Measurements from ENCODE around the gene TTC16. TPM values are rescaled to one million over a fixed set of nuclear protein-coding genes. Genes with fewer than 3 reads are reported as not detected.

TTC16 gene
- polyA plus RNA-seq, 1 donor from 2014 or later, result 0.11 TPM

DNA sequence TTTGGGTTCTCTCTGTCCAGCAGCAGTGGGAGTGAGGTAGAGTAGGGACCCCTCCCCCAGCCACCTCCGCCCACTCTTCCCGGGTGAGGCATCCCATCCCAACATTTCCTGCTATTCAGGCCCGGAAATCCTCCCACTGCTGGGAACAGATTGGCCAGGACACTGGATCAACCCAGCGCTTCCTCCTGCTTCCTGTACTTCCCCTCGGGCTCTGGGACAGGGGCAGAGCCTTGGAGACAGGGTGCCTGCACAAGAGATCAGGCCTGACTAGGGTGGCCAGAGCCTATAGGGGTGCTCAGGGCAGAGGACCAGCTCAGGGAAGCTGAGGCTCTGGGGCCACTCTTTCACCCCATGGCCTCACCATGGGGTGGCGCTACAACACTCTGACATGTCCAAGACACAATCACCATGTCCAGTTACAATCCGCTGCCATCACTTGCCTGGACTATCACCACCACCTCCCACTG, 48.1 kb downstream of the TTC16 start:
- TF ChIP-seq, protein P1, sequence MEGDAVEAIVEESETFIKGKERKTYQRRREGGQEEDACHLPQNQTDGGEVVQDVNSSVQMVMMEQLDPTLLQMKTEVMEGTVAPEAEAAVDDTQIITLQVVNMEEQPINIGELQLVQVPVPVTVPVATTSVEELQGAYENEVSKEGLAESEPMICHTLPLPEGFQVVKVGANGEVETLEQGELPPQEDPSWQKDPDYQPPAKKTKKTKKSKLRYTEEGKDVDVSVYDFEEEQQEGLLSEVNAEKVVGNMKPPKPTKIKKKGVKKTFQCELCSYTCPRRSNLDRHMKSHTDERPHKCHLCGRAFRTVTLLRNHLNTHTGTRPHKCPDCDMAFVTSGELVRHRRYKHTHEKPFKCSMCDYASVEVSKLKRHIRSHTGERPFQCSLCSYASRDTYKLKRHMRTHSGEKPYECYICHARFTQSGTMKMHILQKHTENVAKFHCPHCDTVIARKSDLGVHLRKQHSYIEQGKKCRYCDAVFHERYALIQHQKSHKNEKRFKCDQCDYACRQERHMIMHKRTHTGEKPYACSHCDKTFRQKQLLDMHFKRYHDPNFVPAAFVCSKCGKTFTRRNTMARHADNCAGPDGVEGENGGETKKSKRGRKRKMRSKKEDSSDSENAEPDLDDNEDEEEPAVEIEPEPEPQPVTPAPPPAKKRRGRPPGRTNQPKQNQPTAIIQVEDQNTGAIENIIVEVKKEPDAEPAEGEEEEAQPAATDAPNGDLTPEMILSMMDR (IDR thresholded peaks at IDR 0.05; ENCODE audit: poor library complexity, severe bottlenecking), result no peak
- TF ChIP-seq RAD21 (conservative IDR thresholded peaks at IDR 0.05) (no peak), TAF1 (IDR thresholded peaks at IDR 0.05; ENCODE audit: low read depth) (no peak), EZH2 (IDR thresholded peaks at IDR 0.05; ENCODE audit: borderline replicate concordance, insufficient read depth, low read length, poor library complexity, severe bottlenecking) (no peak)
- TF ChIP-seq, protein P2, sequence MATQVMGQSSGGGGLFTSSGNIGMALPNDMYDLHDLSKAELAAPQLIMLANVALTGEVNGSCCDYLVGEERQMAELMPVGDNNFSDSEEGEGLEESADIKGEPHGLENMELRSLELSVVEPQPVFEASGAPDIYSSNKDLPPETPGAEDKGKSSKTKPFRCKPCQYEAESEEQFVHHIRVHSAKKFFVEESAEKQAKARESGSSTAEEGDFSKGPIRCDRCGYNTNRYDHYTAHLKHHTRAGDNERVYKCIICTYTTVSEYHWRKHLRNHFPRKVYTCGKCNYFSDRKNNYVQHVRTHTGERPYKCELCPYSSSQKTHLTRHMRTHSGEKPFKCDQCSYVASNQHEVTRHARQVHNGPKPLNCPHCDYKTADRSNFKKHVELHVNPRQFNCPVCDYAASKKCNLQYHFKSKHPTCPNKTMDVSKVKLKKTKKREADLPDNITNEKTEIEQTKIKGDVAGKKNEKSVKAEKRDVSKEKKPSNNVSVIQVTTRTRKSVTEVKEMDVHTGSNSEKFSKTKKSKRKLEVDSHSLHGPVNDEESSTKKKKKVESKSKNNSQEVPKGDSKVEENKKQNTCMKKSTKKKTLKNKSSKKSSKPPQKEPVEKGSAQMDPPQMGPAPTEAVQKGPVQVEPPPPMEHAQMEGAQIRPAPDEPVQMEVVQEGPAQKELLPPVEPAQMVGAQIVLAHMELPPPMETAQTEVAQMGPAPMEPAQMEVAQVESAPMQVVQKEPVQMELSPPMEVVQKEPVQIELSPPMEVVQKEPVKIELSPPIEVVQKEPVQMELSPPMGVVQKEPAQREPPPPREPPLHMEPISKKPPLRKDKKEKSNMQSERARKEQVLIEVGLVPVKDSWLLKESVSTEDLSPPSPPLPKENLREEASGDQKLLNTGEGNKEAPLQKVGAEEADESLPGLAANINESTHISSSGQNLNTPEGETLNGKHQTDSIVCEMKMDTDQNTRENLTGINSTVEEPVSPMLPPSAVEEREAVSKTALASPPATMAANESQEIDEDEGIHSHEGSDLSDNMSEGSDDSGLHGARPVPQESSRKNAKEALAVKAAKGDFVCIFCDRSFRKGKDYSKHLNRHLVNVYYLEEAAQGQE (IDR thresholded peaks at IDR 0.05; ENCODE audit: borderline replicate concordance), result no peak
- Histone ChIP-seq H3K9me2 (ENCODE audit: insufficient read depth, low read length) (no peaks in the 10 kb centered on the region), H3K4me3 (ENCODE audit: low read length) (no peak overlapping the region), H4K20me1 (ENCODE audit: insufficient read depth) (no peaks in the 10 kb centered on the region), H3F3A (ENCODE audit: insufficient read depth, low read length, poor library complexity, severe bottlenecking) (no peaks in the 10 kb centered on the region), H3K9ac (ENCODE audit: low read length) (no peak overlapping the region), H3K4me2 (ENCODE audit: low read length) (no peak overlapping the region), H3K36me3 (ENCODE audit: insufficient read depth, low read length) (no peaks in the 10 kb centered on the region), H2AFZ (ENCODE audit: low read depth, low read length) (no peak overlapping the region), H3K9me3 (ENCODE audit: low read length) (no peaks in the 10 kb centered on the region), H3K27me3 (ENCODE audit: insufficient read depth, low read depth, low read length) (no peaks in the 10 kb centered on the region), H3K79me2 (replicated peaks; ENCODE audit: insufficient read depth, low read length) (no peaks in the 10 kb centered on the region), H3K27ac (ENCODE audit: low read length) (no peak overlapping the region)

DNA sequence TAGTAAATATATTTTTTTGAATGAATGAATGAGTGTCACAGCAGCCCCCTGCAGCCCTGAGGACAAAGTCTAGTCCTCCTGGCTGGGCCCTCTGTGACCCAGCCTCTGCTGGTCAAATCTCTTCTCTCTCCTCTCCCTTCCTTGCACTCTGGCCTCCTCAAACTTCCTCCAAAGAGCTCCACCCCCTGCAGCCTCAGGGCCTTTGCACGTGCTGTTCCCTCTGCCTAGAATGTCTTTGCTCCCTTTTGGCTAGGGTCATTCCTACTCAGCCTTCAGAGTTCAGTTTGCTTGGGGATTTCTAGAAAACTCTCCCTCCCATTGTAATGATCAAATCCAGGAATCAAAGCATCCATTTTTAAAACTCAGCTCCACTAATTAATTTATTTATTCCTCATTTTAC, 49.5 kb downstream of the TTC16 start:
- H3K9me2 ChIP-seq (ENCODE audit: insufficient read depth, low read length), result no peaks in the 10 kb centered on the region
- H3K27ac ChIP-seq (ENCODE audit: low read length), result no peak overlapping the region
- H3K36me3 ChIP-seq (ENCODE audit: insufficient read depth, low read length), result no peaks in the 10 kb centered on the region
- no peak overlapping the region for H2AFZ ChIP-seq (ENCODE audit: low read depth, low read length)
- no peaks in the 10 kb centered on the region for H3K9me3 ChIP-seq (ENCODE audit: low read length)
- no peaks in the 10 kb centered on the region for H3K79me2 ChIP-seq (replicated peaks; ENCODE audit: insufficient read depth, low read length)
- H3F3A ChIP-seq (ENCODE audit: insufficient read depth, low read length, poor library complexity, severe bottlenecking), result no peaks in the 10 kb centered on the region
- no peak overlapping the region for H3K4me3 ChIP-seq (ENCODE audit: low read length)
- no peak overlapping the region for H3K4me2 ChIP-seq (ENCODE audit: low read length)
- H4K20me1 ChIP-seq (ENCODE audit: insufficient read depth), result no peaks in the 10 kb centered on the region
- no peak for TF ChIP-seq MXI1 (conservative IDR thresholded peaks at IDR 0.05; ENCODE audit: poor library complexity, severe bottlenecking)
- no peak for TF ChIP-seq POLR2AphosphoS5 (IDR thresholded peaks at IDR 0.05)
- no peak for TF ChIP-seq TAF1 (IDR thresholded peaks at IDR 0.05; ENCODE audit: low read depth)
- TF ChIP-seq, protein P2 (IDR thresholded peaks at IDR 0.05; ENCODE audit: borderline replicate concordance), result no peak
- no peak for TF ChIP-seq EP300 (conservative IDR thresholded peaks at IDR 0.05; ENCODE audit: poor library complexity, severe bottlenecking)
- no peak for TF ChIP-seq SMC3 (conservative IDR thresholded peaks at IDR 0.05; ENCODE audit: poor library complexity)
- no peak for TF ChIP-seq EZH2 (IDR thresholded peaks at IDR 0.05; ENCODE audit: borderline replicate concordance, insufficient read depth, low read length, poor library complexity, severe bottlenecking)
- no peak for TF ChIP-seq RAD21 (conservative IDR thresholded peaks at IDR 0.05)
- TF ChIP-seq, protein P1 (IDR thresholded peaks at IDR 0.05; ENCODE audit: poor library complexity, severe bottlenecking), result no peak
- H3K27me3 ChIP-seq (ENCODE audit: insufficient read depth, low read depth, low read length), result no peaks in the 10 kb centered on the region
- H3K9ac ChIP-seq (ENCODE audit: low read length), result no peak overlapping the region

Data from neural cell (in vitro differentiated cells).